Trophoblast cell (in vitro differentiated cells and primary cell): Measurements from ENCODE around the gene TMPRSS11E.

Experiments used
- DNase-seq, 2 donors: peaks; one replicate each; pipeline ENCODE4 v3.0.0-alpha.2; 2016
- H2AFZ ChIP-seq: 2 replicates; pipeline ENCODE4 v1.6.1; 2013; ENCODE audit warnings: low read length, moderate library complexity, mild to moderate bottlenecking; ENCODE audit not compliant: insufficient read depth, poor library complexity
- H2AK5ac ChIP-seq: 2 replicates; pipeline ENCODE4 v1.6.1; 2013; ENCODE audit warnings: mild to moderate bottlenecking, low read length
- H2BK120ac ChIP-seq: 2 replicates; pipeline ENCODE4 v1.6.1; 2013; ENCODE audit warnings: low read length, mild to moderate bottlenecking, moderate library complexity; ENCODE audit not compliant: insufficient read depth, poor library complexity
- H2BK12ac ChIP-seq: 2 replicates; pipeline ENCODE4 v1.6.1; 2013; ENCODE audit warnings: mild to moderate bottlenecking, low read length, moderate library complexity
- H2BK5ac ChIP-seq: 2 replicates; pipeline ENCODE4 v1.6.1; 2013; ENCODE audit warnings: low read length, low read depth, moderate library complexity, mild to moderate bottlenecking; ENCODE audit not compliant: poor library complexity
- H3K14ac ChIP-seq: 2 replicates; pipeline ENCODE4 v1.6.1; 2013; ENCODE audit warnings: mild to moderate bottlenecking, low read length
- H3K18ac ChIP-seq: 2 replicates; pipeline ENCODE4 v1.6.1; 2013; ENCODE audit warnings: mild to moderate bottlenecking, low read length
- H3K23ac ChIP-seq: 2 replicates; pipeline ENCODE4 v1.6.1; 2013; ENCODE audit warnings: low read length
- H3K27ac ChIP-seq: 2 replicates; pipeline ENCODE4 v1.5.1; 2013; ENCODE audit warnings: low read depth, mild to moderate bottlenecking, inconsistent platforms, low read length, moderate library complexity
- H3K27me3 ChIP-seq: 2 replicates; pipeline ENCODE4 v1.6.1; 2013; ENCODE audit warnings: inconsistent platforms, mild to moderate bottlenecking, low read length, moderate library complexity; ENCODE audit not compliant: insufficient read depth
- H3K36me3 ChIP-seq, 2 experiments: 1 replicate in 1 of 2; 2 replicates in 1 of 2; pipeline ENCODE4 v1.6.1; 2013; ENCODE audit warnings: low read length in 2 of 2, mild to moderate bottlenecking in 2 of 2, moderate library complexity in 1 of 2; ENCODE audit not compliant: insufficient read depth in 2 of 2, control insufficient read depth in 1 of 2
- H3K4ac ChIP-seq: 2 replicates; pipeline ENCODE4 v1.6.1; 2013; ENCODE audit warnings: low read depth, mild to moderate bottlenecking, low read length, moderate library complexity
- H3K4me1 ChIP-seq, 2 experiments: 1 replicate in 1 of 2; 2 replicates in 1 of 2; pipeline ENCODE4 v1.6.1; 2013; ENCODE audit warnings: low read length in 2 of 2, mild to moderate bottlenecking in 2 of 2, moderate library complexity in 1 of 2; ENCODE audit not compliant: insufficient read depth in 2 of 2, control insufficient read depth in 1 of 2
- H3K4me2 ChIP-seq: 2 replicates; pipeline ENCODE4 v1.6.1; 2013; ENCODE audit warnings: inconsistent platforms, mild to moderate bottlenecking, low read length, moderate library complexity
- H3K4me3 ChIP-seq: 2 replicates; pipeline ENCODE4 v1.5.1; 2013; ENCODE audit warnings: mild to moderate bottlenecking, low read depth, low read length, inconsistent platforms
- H3K79me1 ChIP-seq: one replicate; pipeline ENCODE4 v1.6.1; 2013; ENCODE audit warnings: low read length
- H3K79me2 ChIP-seq: 2 replicates; pipeline ENCODE4 v1.6.1; 2013; ENCODE audit warnings: low read length, mild to moderate bottlenecking; ENCODE audit not compliant: control insufficient read depth, insufficient read depth, poor library complexity
- H3K9ac ChIP-seq: 2 replicates; pipeline ENCODE4 v1.6.1; 2013; ENCODE audit warnings: mild to moderate bottlenecking, low read length
- H3K9me3 ChIP-seq: 2 replicates; pipeline ENCODE4 v1.6.1; 2013; ENCODE audit warnings: low read depth, mild to moderate bottlenecking, control low read depth, inconsistent platforms, low read length; ENCODE audit not compliant: insufficient read depth
- H4K12ac ChIP-seq: 2 replicates; pipeline ENCODE4 v1.6.1; 2013; ENCODE audit warnings: low read depth, mild to moderate bottlenecking, low read length, moderate library complexity
- H4K8ac ChIP-seq: 2 replicates; pipeline ENCODE4 v1.6.1; 2013; ENCODE audit warnings: low read depth, mild to moderate bottlenecking, low read length, moderate library complexity
- H4K91ac ChIP-seq: one replicate; pipeline ENCODE4 v1.6.1; 2013; ENCODE audit warnings: low read depth, mild to moderate bottlenecking, low read length, moderate library complexity
- WGBS: extraction: QIAGEN DNeasy Blood & Tissue Kit; methylation state at CpG from one replicate; pipeline ENCODE4 v1.1.7; 2013; ENCODE audit warnings: missing lambda C conversion rate; ENCODE audit not compliant: insufficient read length, insufficient coverage; ENCODE audit errors: extremely low coverage; 5-methylcytosine and 5-hydroxymethylcytosine counted together

Gene TMPRSS11E

GRCh38 chr4:68465058-68465457, 17.8 kb downstream of the TMPRSS11E start:
- no peak overlapping the region for H3K4me3 ChIP-seq
- no peaks in the 10 kb centered on the region for H3K27me3 ChIP-seq
- no peak overlapping the region for H3K14ac ChIP-seq
- no peak overlapping the region for H3K9ac ChIP-seq
- no peak overlapping the region for H4K8ac ChIP-seq
- H3K23ac ChIP-seq = no peak overlapping the region
- H2BK12ac ChIP-seq = no peak overlapping the region
- H2BK120ac ChIP-seq = no peak overlapping the region
- no peaks in the 10 kb centered on the region for H3K79me2 ChIP-seq
- no peak overlapping the region for H2AFZ ChIP-seq
- H3K27ac ChIP-seq = no peak overlapping the region
- H3K4ac ChIP-seq = no peak overlapping the region
- no peaks in the 10 kb centered on the region for H3K79me1 ChIP-seq
- no peak overlapping the region for H3K4me2 ChIP-seq
- H4K12ac ChIP-seq = no peak overlapping the region
- no peak overlapping the region for H3K18ac ChIP-seq
- no peak for DNase-seq
- no CpG with 5 or more reads among the region's 1 CpG for WGBS
- no peaks in the 10 kb centered on the region for H3K36me3 ChIP-seq
- no peaks in the 10 kb centered on the region for H3K9me3 ChIP-seq
- no peak overlapping the region for H4K91ac ChIP-seq
- H3K4me1 ChIP-seq = no peaks in the 10 kb centered on the region
- no peak overlapping the region for H2AK5ac ChIP-seq
- no peak overlapping the region for H2BK5ac ChIP-seq

GRCh38 chr4:68466185-68466584, 18.9 kb downstream of the TMPRSS11E start:
- no peak overlapping the region for H2BK12ac ChIP-seq
- H3K79me2 ChIP-seq = no peaks in the 10 kb centered on the region
- no peaks in the 10 kb centered on the region for H3K79me1 ChIP-seq
- H3K27ac ChIP-seq = no peak overlapping the region
- peak in 1 of 2 donors; percentile 2 for DNase-seq
- no CpG with 5 or more reads among the region's 2 CpGs for WGBS
- no peak overlapping the region for H3K9ac ChIP-seq
- H3K18ac ChIP-seq = no peak overlapping the region
- H4K12ac ChIP-seq = no peak overlapping the region
- H3K27me3 ChIP-seq = no peaks in the 10 kb centered on the region
- H2AK5ac ChIP-seq = no peak overlapping the region
- no peak overlapping the region for H4K91ac ChIP-seq
- no peaks in the 10 kb centered on the region for H3K9me3 ChIP-seq
- no peak overlapping the region for H3K4me3 ChIP-seq
- H3K36me3 ChIP-seq = no peaks in the 10 kb centered on the region
- H2BK5ac ChIP-seq = no peak overlapping the region
- H2BK120ac ChIP-seq = no peak overlapping the region
- no peak overlapping the region for H4K8ac ChIP-seq
- H3K4ac ChIP-seq = no peak overlapping the region
- H2AFZ ChIP-seq = no peak overlapping the region
- no peak overlapping the region for H3K14ac ChIP-seq
- H3K4me2 ChIP-seq = no peak overlapping the region
- no peaks in the 10 kb centered on the region for H3K4me1 ChIP-seq
- H3K23ac ChIP-seq = no peak overlapping the region

GRCh38 chr4:68466751-68467150, 19.5 kb downstream of the TMPRSS11E start:
- no peak overlapping the region for H3K9ac ChIP-seq
- no peak overlapping the region for H2AK5ac ChIP-seq
- no peak overlapping the region for H3K27ac ChIP-seq
- no peak overlapping the region for H4K8ac ChIP-seq
- no peaks in the 10 kb centered on the region for H3K79me1 ChIP-seq
- no peak overlapping the region for H3K14ac ChIP-seq
- H4K12ac ChIP-seq = no peak overlapping the region
- DNase-seq = no peak
- no peak overlapping the region for H4K91ac ChIP-seq
- no peak overlapping the region for H3K4me2 ChIP-seq
- no peak overlapping the region for H2BK5ac ChIP-seq
- H2BK120ac ChIP-seq = no peak overlapping the region
- H3K79me2 ChIP-seq = no peaks in the 10 kb centered on the region
- H3K4ac ChIP-seq = no peak overlapping the region
- H2AFZ ChIP-seq = no peak overlapping the region
- H3K23ac ChIP-seq = no peak overlapping the region
- H3K4me1 ChIP-seq = no peaks in the 10 kb centered on the region
- H3K18ac ChIP-seq = no peak overlapping the region
- H3K27me3 ChIP-seq = no peaks in the 10 kb centered on the region
- H3K9me3 ChIP-seq = no peaks in the 10 kb centered on the region
- H2BK12ac ChIP-seq = no peak overlapping the region
- no peaks in the 10 kb centered on the region for H3K36me3 ChIP-seq
- no peak overlapping the region for H3K4me3 ChIP-seq
- WGBS = no CpG with 5 or more reads among the region's 3 CpGs

GRCh38 chr4:68469482-68469881, 22.2 kb downstream of the TMPRSS11E start:
- no peak overlapping the region for H2BK120ac ChIP-seq
- no peak overlapping the region for H3K27ac ChIP-seq
- H3K18ac ChIP-seq = no peak overlapping the region
- H3K4me3 ChIP-seq = no peak overlapping the region
- H3K79me2 ChIP-seq = no peaks in the 10 kb centered on the region
- H4K12ac ChIP-seq = no peak overlapping the region
- H3K27me3 ChIP-seq = no peaks in the 10 kb centered on the region
- no peak overlapping the region for H3K9ac ChIP-seq
- H3K4ac ChIP-seq = no peak overlapping the region
- H3K9me3 ChIP-seq = no peaks in the 10 kb centered on the region
- no peak overlapping the region for H3K4me2 ChIP-seq
- H3K36me3 ChIP-seq = no peaks in the 10 kb centered on the region
- no peak overlapping the region for H3K23ac ChIP-seq
- H3K79me1 ChIP-seq = no peaks in the 10 kb centered on the region
- no peak overlapping the region for H2AFZ ChIP-seq
- H4K91ac ChIP-seq = no peak overlapping the region
- H2BK12ac ChIP-seq = no peak overlapping the region
- H2BK5ac ChIP-seq = no peak overlapping the region
- DNase-seq = no peak
- H4K8ac ChIP-seq = no peak overlapping the region
- no peak overlapping the region for H3K14ac ChIP-seq
- H3K4me1 ChIP-seq = no peaks in the 10 kb centered on the region
- H2AK5ac ChIP-seq = no peak overlapping the region
